ENCODE measurements around the gene CMTM1. TPM values are rescaled to one million over a fixed set of nuclear protein-coding genes. Genes with fewer than 3 reads are reported as not detected.

The CMTM1 gene
- total RNA-seq, 1 experiment from 2014 or later, result 9.4 TPM

DNA sequence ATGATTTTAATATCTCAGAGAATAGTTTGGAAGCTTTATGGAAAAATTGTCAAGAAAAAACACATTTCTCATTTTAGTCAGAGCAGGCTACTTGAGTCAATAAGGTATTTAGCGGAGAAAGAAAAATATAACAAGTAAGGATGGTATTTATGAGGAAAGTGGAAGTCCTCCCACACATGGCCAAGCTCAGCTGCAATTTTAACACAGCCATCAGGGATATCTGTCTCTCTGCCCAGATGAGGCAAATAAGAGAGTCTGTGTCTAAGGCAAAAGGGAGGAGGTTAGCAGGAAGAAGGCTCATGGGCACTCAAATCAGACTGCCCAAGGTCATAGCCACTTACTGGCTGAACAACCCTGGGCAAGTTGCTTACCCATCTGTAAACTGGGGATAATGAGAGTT lies 7.8 kb downstream of the CMTM1 start:
- POLR2A ChIA-PET (ENCODE audit: unreplicated experiment), result interaction anchor here (0.5 to 0.6 kb wide), 2 partner anchors 91 to 525 kb away, joined by 3 to 14 read pairs; no protein-coding TSS in a partner anchor
- DNase-seq, result no peak

DNA sequence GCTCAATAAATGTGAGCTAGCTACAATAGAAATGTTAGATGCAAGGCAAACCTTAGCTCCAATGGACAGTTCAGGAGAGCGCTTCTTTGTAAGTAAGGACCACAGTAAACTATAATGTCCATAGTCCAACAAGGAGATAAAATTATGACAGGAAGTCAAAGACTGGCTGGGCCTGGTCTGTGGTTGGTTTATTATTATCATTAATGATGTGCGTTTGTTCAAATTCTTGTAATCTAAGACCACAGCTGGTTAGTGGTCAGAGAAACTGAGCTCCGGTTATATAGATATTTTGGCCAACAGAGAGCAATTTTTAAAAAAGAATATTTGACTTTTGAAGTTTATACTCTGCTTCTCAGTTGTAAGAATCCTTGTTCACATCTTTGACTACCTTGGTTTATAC lies 8.3 kb downstream of the CMTM1 start:
- Histone ChIP-seq H3K27ac (no peak overlapping the region), H3K4me1 (replicated peaks; ENCODE audit: insufficient read depth) (peaks cover 11% of the 10 kb centered on the region), H3K79me2 (ENCODE audit: low read depth) (no peaks in the 10 kb centered on the region), H3K9me2 (ENCODE audit: insufficient read depth) (no peaks in the 10 kb centered on the region), H3K36me3 (ENCODE audit: low read depth) (no peaks in the 10 kb centered on the region), H3F3A (ENCODE audit: insufficient read depth, low read depth) (peaks cover 14% of the 10 kb centered on the region), H4K20me1 (ENCODE audit: insufficient read depth) (no peaks in the 10 kb centered on the region), H2AFZ (no peak overlapping the region), H3K4me2 (no peak overlapping the region), H3K27me3 (ENCODE audit: insufficient read depth, low read depth) (no peaks in the 10 kb centered on the region), H3K4me3 (no peak overlapping the region), H3K9me3 (ENCODE audit: insufficient read depth, low read depth) (no peaks in the 10 kb centered on the region)
- intact Hi-C loops (cut with micrococcal nuclease; ENCODE audit: unreplicated experiment), result no loop called here
- no peak for DNase-seq
- TF ChIP-seq, protein P1, sequence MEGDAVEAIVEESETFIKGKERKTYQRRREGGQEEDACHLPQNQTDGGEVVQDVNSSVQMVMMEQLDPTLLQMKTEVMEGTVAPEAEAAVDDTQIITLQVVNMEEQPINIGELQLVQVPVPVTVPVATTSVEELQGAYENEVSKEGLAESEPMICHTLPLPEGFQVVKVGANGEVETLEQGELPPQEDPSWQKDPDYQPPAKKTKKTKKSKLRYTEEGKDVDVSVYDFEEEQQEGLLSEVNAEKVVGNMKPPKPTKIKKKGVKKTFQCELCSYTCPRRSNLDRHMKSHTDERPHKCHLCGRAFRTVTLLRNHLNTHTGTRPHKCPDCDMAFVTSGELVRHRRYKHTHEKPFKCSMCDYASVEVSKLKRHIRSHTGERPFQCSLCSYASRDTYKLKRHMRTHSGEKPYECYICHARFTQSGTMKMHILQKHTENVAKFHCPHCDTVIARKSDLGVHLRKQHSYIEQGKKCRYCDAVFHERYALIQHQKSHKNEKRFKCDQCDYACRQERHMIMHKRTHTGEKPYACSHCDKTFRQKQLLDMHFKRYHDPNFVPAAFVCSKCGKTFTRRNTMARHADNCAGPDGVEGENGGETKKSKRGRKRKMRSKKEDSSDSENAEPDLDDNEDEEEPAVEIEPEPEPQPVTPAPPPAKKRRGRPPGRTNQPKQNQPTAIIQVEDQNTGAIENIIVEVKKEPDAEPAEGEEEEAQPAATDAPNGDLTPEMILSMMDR (conservative IDR thresholded peaks at IDR 0.05), result no peak
- no peak for TF ChIP-seq EZH2 (IDR thresholded peaks at IDR 0.05; ENCODE audit: low read depth)
- ChIA-PET POLR2A (ENCODE audit: unreplicated experiment) (interaction anchor here (0.5 to 0.6 kb wide), 2 partner anchors 92 to 524 kb away, joined by 3 to 14 read pairs; no protein-coding TSS in a partner anchor), CTCF (no interaction called here)
- no TSS peak for BruUV-seq (replicated peaks)

More for the DNA sequence above, 7.8 kb downstream of the CMTM1 start:
- Histone ChIP-seq H3F3A (ENCODE audit: insufficient read depth, low read depth) (peaks cover 17% of the 10 kb centered on the region), H3K27me3 (ENCODE audit: insufficient read depth, low read depth) (no peaks in the 10 kb centered on the region), H3K79me2 (ENCODE audit: low read depth) (no peaks in the 10 kb centered on the region), H3K4me2 (no peak overlapping the region), H3K4me1 (replicated peaks; ENCODE audit: insufficient read depth) (peaks cover 15% of the 10 kb centered on the region), H3K36me3 (ENCODE audit: low read depth) (no peaks in the 10 kb centered on the region), H2AFZ (no peak overlapping the region), H4K20me1 (ENCODE audit: insufficient read depth) (no peaks in the 10 kb centered on the region), H3K4me3 (no peak overlapping the region), H3K9me3 (ENCODE audit: insufficient read depth, low read depth) (no peaks in the 10 kb centered on the region), H3K9me2 (ENCODE audit: insufficient read depth) (no peaks in the 10 kb centered on the region), H3K27ac (no peak overlapping the region)
- intact Hi-C loops (cut with micrococcal nuclease; ENCODE audit: unreplicated experiment), result no loop called here
- TF ChIP-seq EZH2 (IDR thresholded peaks at IDR 0.05; ENCODE audit: low read depth), result no peak
- TF ChIP-seq, protein P1 (conservative IDR thresholded peaks at IDR 0.05), result no peak
- no TSS peak for BruUV-seq (replicated peaks)
- CTCF ChIA-PET, result no interaction called here

DNA sequence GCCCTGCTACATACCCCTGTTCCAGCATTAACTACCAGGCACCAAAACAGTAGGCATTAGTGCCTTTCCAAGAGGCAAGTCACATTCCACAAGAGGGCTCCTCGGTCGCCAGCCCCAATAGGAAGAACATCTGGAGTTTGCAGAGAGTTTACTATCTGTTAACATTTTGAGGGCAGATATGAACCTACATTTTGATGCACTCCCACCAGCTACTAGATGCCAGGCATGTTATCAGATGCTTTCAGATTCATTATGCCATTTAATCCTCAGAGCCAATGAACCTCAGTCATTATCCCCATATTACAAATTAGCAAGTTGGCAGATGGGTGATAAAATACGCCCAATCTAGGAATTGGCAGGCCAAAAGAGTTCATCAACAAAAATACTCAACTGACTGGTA lies 8.8 kb downstream of the CMTM1 start:
- BruUV-seq (replicated peaks), result no TSS peak
- Histone ChIP-seq H3K36me3 (ENCODE audit: low read depth) (no peaks in the 10 kb centered on the region), H3K79me2 (ENCODE audit: low read depth) (no peaks in the 10 kb centered on the region), H4K20me1 (ENCODE audit: insufficient read depth) (no peaks in the 10 kb centered on the region), H3F3A (ENCODE audit: insufficient read depth, low read depth) (peaks cover 10% of the 10 kb centered on the region), H3K27me3 (ENCODE audit: insufficient read depth, low read depth) (no peaks in the 10 kb centered on the region), H3K4me3 (no peak overlapping the region), H3K27ac (no peak overlapping the region), H3K4me1 (replicated peaks; ENCODE audit: insufficient read depth) (peaks cover 7% of the 10 kb centered on the region), H2AFZ (no peak overlapping the region), H3K9me3 (ENCODE audit: insufficient read depth, low read depth) (no peaks in the 10 kb centered on the region), H3K4me2 (no peak overlapping the region), H3K9me2 (ENCODE audit: insufficient read depth) (no peaks in the 10 kb centered on the region)
- TF ChIP-seq EZH2 (IDR thresholded peaks at IDR 0.05; ENCODE audit: low read depth), result no peak
- TF ChIP-seq, protein P1 (conservative IDR thresholded peaks at IDR 0.05), result no peak
- CTCF ChIA-PET, result no interaction called here
- POLR2A ChIA-PET (ENCODE audit: unreplicated experiment), result no interaction called here
- DNase-seq, result no peak
- intact Hi-C loops (cut with micrococcal nuclease; ENCODE audit: unreplicated experiment), result no loop called here
